Anterior cingulate cortex (tissue), 58 donors: Measurements from ENCODE around the gene MEGF10.
"Not testable (repeated sequence)": the region's sequence is repeated elsewhere in the genome, so short reads cannot be mapped to it uniquely, and the experiment has no call there.

Source experiments
- DNase-seq, 58 donors: peaks; one replicate each; lab custom pipeline; 2025; lab: John Stamatoyannopoulos, UW

Gene MEGF10

DNA sequence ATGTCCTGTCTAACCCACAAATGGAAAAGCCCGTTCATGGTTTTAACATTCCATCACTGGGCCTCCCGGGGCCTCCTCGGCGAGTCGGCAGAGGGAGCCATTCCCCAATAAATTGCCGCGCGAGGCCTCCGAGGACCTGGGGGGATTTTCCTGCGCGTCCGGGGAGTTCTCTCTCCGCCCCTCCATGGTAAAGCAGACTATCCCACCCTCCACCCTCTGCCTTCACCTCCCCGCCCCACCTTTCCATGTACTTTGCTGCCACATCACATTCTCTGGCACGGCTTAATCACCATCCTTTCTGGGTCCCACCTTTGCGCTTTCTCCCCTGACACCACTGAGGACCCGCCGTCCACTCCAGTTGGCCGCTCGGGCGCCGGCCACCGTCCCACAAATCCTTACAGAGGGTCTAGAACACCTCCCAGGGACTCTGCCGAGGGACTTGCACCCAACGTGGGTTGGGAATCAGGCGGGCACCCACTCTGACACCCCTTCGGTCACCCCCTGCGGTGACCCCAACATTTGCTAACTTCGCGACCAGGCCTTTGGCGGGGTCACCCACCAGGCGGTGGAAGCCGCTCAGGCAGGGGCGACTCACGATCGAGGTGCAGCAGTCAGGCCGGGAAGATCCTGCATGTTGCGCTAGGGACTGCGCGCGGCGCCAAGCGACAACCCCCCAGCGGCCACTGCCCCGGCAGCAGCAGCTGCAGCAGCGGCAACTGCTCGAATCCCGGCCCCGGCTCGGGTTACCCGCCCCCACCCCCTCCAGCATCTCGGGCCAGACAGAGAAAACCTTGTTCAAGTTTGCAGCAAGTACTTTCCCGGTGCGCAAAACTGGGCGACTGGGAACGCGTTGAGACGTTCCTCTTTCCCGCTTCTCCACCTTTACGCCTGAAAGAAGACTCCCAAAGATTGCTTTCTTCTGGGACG is at the start of gene MEGF10:
Gene MEGF10, plus strand, starts transcription at position 778 of the 927 bp plus-strand sequence. CDS start 40,513 bp downstream, outside the sequence.
- DNase-seq, result peak in 51 of 58 donors; percentile 34 to 83 (median 68)

DNA sequence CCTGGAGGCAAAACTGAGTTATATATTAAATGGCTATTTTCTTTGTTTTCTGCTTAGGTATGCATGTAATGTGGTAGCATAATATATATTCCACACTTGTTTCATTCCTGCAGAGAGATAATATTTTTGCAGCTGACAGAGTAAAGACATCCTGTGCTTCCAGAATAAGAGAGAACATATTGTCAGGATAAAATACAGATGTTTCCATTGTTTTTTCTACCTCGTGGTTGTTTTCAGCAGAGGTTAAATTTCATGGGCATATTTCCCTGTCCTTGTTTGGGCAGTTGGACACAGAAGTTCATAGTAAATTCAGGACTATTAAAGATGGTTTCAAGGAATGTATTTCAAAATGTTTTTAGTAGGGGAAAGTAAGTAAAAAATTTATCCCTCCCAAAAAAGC is 47.6 kb upstream of the MEGF10 start:
- no peak for DNase-seq

GRCh38 chr5:127254729-127255284 is 35.8 kb upstream of the MEGF10 start:
- DNase-seq, result no peak

GRCh38 chr5:127256886-127257597 is 33.6 kb upstream of the MEGF10 start:
- DNase-seq, result no peak

DNA sequence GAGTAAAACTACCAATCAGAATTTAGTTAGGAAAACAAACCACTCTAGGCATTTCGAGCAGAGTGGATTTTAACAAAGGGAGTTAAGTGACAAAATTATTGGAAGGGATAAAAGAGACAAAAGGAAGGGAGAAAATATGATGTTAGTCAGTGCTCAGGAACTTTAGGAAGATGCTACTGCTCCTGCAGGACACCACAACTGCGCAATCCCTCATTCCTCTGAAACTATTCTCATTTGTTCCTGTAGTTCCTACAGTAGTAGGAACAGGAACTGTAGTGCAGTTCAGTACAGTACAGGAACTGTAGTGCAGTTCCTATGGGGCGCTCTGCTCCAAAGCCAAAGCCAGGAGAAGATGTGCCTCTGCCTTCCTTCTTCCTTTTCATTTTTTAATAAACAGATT is 29.9 kb upstream of the MEGF10 start:
- DNase-seq, result no peak

GRCh38 chr5:127265473-127265872 is 25.1 kb upstream of the MEGF10 start:
- not testable (repeated sequence) for DNase-seq

GRCh38 chr5:127268342-127268741 is 22.3 kb upstream of the MEGF10 start:
- not testable (repeated sequence) for DNase-seq

- DNase-seq, result not testable (repeated sequence)
Measured at GRCh38 chr5:127270713-127271112, 19.9 kb upstream of the MEGF10 start.

- DNase-seq, result no peak
Measured at GRCh38 chr5:127275641-127276193, 14.9 kb upstream of the MEGF10 start.

DNA sequence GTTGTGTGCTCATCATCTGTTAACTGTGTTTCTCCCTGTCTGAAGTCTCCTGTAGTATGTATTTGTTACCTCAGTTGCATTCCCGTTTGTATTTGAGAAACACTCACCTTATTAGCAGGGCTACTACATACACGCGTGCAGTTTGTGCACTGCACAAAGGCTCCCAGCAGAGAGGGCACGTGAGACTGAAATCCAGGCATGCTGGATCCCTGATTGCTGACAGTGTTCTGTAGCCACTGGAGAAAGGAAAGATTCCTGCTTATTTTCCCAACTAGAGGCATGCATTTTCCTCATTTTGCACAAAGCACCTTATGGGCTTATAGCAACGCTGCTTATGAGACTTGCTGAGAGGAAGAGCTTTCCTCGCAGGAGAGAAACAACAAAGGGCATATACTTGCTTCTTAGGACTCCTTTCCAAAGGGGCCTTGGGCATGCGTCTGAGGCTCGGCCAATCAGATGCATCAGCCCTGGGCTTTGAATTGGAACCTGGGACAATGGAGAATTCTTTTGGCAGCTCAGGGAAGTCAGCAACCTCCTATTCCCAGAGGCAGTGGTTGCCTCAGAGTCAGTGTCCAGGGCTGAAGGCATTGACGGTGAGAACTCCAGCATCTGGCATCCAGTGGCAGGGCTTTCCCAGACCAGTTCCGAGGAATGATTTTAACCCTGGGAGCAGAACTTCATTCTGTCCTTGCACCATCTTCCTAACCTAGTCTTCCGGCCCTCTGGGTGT is 9.9 kb upstream of the MEGF10 start:
- DNase-seq, result no peak

DNA sequence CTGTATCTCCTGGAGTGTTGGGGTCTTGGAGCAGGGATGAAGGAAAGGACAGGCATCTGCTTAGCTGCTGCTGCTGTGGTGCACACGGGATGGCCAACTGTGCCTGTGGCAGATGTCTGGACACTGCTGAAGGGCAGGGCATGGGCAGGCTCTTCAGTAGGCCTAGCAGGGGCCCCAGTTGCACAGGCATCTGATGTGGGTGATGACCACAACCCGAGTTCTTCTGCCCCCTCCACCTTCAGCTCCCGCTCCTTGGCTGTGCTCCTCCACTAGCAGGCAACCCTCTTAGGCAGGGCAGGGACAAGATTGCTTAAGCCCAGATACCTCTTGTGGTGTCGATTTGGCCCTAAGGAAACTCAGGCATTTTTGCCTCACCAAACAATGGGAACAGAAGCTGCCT is 9.0 kb upstream of the MEGF10 start:
- no peak for DNase-seq

DNA sequence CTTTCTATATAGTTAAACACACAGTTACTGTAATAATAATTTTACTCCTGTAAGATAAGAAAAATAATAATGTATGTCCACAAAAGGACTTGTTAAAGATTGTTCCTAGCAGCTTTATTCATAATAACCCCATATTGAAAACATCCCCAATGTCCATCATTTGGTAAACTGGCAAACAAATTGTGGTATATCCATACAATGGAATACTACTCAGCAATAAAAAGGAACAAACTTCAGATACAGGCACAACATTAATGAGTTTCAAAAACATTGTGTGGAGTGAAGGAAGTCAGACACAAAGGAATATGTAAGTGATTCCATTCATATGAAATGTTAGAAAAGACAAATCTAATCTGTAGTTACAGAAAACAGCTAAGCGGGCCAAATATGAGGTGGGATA is 1.9 kb upstream of the MEGF10 start:
- DNase-seq, result no peak

GRCh38 chr5:127290946-127291693 is 524 bp downstream of the MEGF10 start:
- peak in 8 of 58 donors; percentile 25 to 56 (median 35) for DNase-seq

- no peak for DNase-seq
Measured at GRCh38 chr5:127292030-127292735, 1.6 kb downstream of the MEGF10 start.

- DNase-seq, result no peak
Measured at GRCh38 chr5:127293373-127293772, 2.8 kb downstream of the MEGF10 start.

- DNase-seq, result no peak
Measured at GRCh38 chr5:127294829-127295228, 4.2 kb downstream of the MEGF10 start.

DNA sequence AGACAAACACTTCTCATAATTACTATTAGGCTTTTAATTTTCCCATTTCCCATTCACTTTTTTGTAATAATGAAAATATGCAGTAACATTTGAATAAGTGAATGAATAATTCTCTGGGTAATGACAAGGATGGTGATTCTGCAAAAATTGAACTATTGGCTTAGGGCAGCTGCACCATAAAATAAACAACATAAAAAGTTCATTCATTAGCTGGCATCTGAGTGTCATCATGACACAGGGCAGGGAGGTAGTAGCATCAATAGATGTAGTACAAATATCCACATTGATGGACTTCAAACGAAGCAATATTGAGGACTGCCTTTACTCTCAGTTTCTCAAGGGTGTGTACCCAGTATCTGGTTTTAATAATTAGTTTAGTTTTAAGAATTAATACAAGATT is 4.9 kb downstream of the MEGF10 start:
- no peak for DNase-seq

GRCh38 chr5:127296321-127296720 is 5.7 kb downstream of the MEGF10 start:
- no peak for DNase-seq

DNA sequence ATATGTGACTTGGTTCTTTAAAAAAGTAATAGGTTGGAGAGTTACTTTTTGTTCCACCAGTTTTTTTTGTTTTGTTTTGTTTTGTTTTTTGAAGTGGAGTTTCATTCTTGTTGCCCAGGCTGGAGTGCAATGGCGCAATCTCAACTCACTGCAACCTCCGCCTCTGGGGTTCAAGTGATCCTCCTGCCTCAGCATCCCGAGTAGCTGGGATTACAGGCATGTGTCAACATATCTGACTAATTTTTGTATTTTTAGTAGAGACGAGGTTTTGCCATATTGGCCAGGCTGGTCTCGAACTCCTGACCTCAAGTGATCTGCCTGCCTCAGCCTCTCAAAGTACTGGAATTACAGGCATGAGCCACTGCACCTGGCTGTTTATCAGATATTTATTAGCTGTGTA is 6.3 kb downstream of the MEGF10 start:
- not testable (repeated sequence) for DNase-seq
